WTC11 (cell line): Measurements from ENCODE around the gene TCP11L2. TPM values are rescaled to one million over a fixed set of nuclear protein-coding genes. Genes with fewer than 3 reads are reported as not detected.

Experiments
- ATAC-seq: fragments of 200-7000 bp; cut with Tn5 transposase; 2 replicates; pipeline ENCODE4 v1.10.0; 2021; ENCODE audit warnings: mild to moderate bottlenecking, moderate library complexity
- CTCF ChIA-PET: fragments of 300-600 bp; sonication (Branson Sonifier 250); formaldehyde crosslinking; loops from one replicate; lab custom pipeline; 2021; ENCODE audit warnings: antibody characterized with exemption; lab: Charles Lee
- POLR2A ChIA-PET: fragments of 350-600 bp; sonication (Branson Sonifier 250); formaldehyde crosslinking; loops from one replicate; lab custom pipeline; 2021; ENCODE audit warnings: antibody characterized with exemption; lab: Charles Lee
- DNase-seq: peaks from one replicate; pipeline ENCODE4 v3.0.0; 2021; ENCODE audit warnings: low spot score
- H3K27ac Mint-ChIP-seq: 2 replicates; pipeline ENCODE4 v1.8.0; 2021; ENCODE audit warnings: mixed read lengths
- H3K27me3 Mint-ChIP-seq: 2 replicates; pipeline ENCODE4 v1.8.0; 2021; ENCODE audit warnings: low read depth, mild to moderate bottlenecking, moderate library complexity, mixed read lengths
- H3K36me3 Mint-ChIP-seq: 2 replicates; pipeline ENCODE4 v1.8.0; 2021; ENCODE audit warnings: mixed read lengths
- H3K4me1 Mint-ChIP-seq: 2 replicates; pipeline ENCODE4 v1.8.0; 2022; ENCODE audit warnings: mixed read lengths
- H3K4me3 Mint-ChIP-seq: 2 replicates; pipeline ENCODE4 v1.8.0; 2021; ENCODE audit warnings: mild to moderate bottlenecking, moderate library complexity, mixed read lengths
- H3K9me3 Mint-ChIP-seq: 2 replicates; pipeline ENCODE4 v1.8.0; 2021; ENCODE audit warnings: mixed read lengths
- ARID4B ChIP-seq: sonication (generic); formaldehyde crosslinking; IDR thresholded peaks from 2 replicates; pipeline ENCODE4 v1.8.0; 2023; ENCODE audit warnings: missing genetic modification reagents, mild to moderate bottlenecking, borderline replicate concordance
- CBFB ChIP-seq: sonication (generic); formaldehyde crosslinking; IDR thresholded peaks from 2 replicates; pipeline ENCODE4 v1.8.1; 2022; ENCODE audit warnings: mild to moderate bottlenecking, low read depth, missing genetic modification reagents
- CREM ChIP-seq: sonication (generic); formaldehyde crosslinking; IDR thresholded peaks from 2 replicates; pipeline ENCODE4 v1.8.1; 2022; ENCODE audit warnings: mild to moderate bottlenecking, missing genetic modification reagents, moderate library complexity
- ETV6 ChIP-seq: sonication (generic); formaldehyde crosslinking; IDR thresholded peaks from 2 replicates; pipeline ENCODE4 v1.8.1; 2022; ENCODE audit warnings: mild to moderate bottlenecking, missing genetic modification reagents
- FOXK1 ChIP-seq: sonication (generic); formaldehyde crosslinking; IDR thresholded peaks from 2 replicates; pipeline ENCODE4 v1.8.0; 2022; ENCODE audit warnings: mild to moderate bottlenecking, moderate library complexity, missing genetic modification reagents
- FOXP1 ChIP-seq: sonication (generic); formaldehyde crosslinking; IDR thresholded peaks from 2 replicates; pipeline ENCODE4 v1.8.0; 2022; ENCODE audit warnings: missing genetic modification reagents, mild to moderate bottlenecking, moderate library complexity, borderline replicate concordance
- GABPB1 ChIP-seq: sonication (generic); formaldehyde crosslinking; IDR thresholded peaks from 2 replicates; pipeline ENCODE4 v1.8.1; 2023; ENCODE audit warnings: mild to moderate bottlenecking, missing genetic modification reagents
- GRHL2 ChIP-seq: fragments of 250-450 bp; sonication (Bioruptor Pico); IDR thresholded peaks from 2 replicates; pipeline ENCODE4 v1.8.0; 2022; ENCODE audit warnings: mild to moderate bottlenecking, moderate library complexity; ENCODE audit not compliant: insufficient replicate concordance, severe bottlenecking
- JUN ChIP-seq: sonication (generic); formaldehyde crosslinking; IDR thresholded peaks from 2 replicates; pipeline ENCODE4 v1.8.0; 2023; ENCODE audit warnings: mild to moderate bottlenecking, missing genetic modification reagents
- KAT7 ChIP-seq: sonication (generic); formaldehyde crosslinking; IDR thresholded peaks from 2 replicates; pipeline ENCODE4 v1.8.1; 2023; ENCODE audit warnings: missing genetic modification reagents, mild to moderate bottlenecking, borderline replicate concordance
- MYBL2 ChIP-seq: sonication (generic); formaldehyde crosslinking; IDR thresholded peaks from 2 replicates; pipeline ENCODE4 v1.8.1; 2023; ENCODE audit warnings: mild to moderate bottlenecking, moderate library complexity, missing genetic modification reagents
- NFYB ChIP-seq: sonication (generic); formaldehyde crosslinking; conservative IDR thresholded peaks from 2 replicates; pipeline ENCODE4 v1.8.0; 2022; ENCODE audit warnings: low read depth, missing genetic modification reagents
- NR1H2 ChIP-seq: sonication (generic); formaldehyde crosslinking; IDR thresholded peaks from 2 replicates; pipeline ENCODE4 v1.9.0; 2021; ENCODE audit warnings: mild to moderate bottlenecking, moderate library complexity, missing genetic modification reagents
- NR2C2 ChIP-seq: sonication (generic); formaldehyde crosslinking; IDR thresholded peaks from 2 replicates; pipeline ENCODE4 v1.8.0; 2022; ENCODE audit warnings: mild to moderate bottlenecking, missing genetic modification reagents
- PRRX2 ChIP-seq: fragments of 250-450 bp; sonication (Bioruptor Pico); IDR thresholded peaks from 2 replicates; pipeline ENCODE4 v1.8.0; 2021; ENCODE audit warnings: mild to moderate bottlenecking
- SOX15 ChIP-seq: fragments of 250-450 bp; sonication (Bioruptor Pico); IDR thresholded peaks from 2 replicates; pipeline ENCODE4 v1.9.0; 2021; ENCODE audit warnings: mild to moderate bottlenecking
- SP1 ChIP-seq: sonication (generic); formaldehyde crosslinking; conservative IDR thresholded peaks from 2 replicates; pipeline ENCODE4 v1.8.1; 2022; ENCODE audit warnings: missing genetic modification reagents
- TEAD1 ChIP-seq: sonication (generic); formaldehyde crosslinking; IDR thresholded peaks from 2 replicates; pipeline ENCODE4 v1.8.0; 2022; ENCODE audit warnings: mild to moderate bottlenecking, missing genetic modification reagents
- TP53 ChIP-seq: sonication (generic); formaldehyde crosslinking; IDR thresholded peaks from 2 replicates; pipeline ENCODE4 v1.8.1; 2023; ENCODE audit warnings: mild to moderate bottlenecking, missing genetic modification reagents
- ZBTB21 ChIP-seq: sonication (generic); formaldehyde crosslinking; IDR thresholded peaks from 2 replicates; pipeline ENCODE4 v1.8.1; 2023; ENCODE audit warnings: mild to moderate bottlenecking, missing genetic modification reagents, borderline replicate concordance
- ZNF121 ChIP-seq: sonication (generic); formaldehyde crosslinking; IDR thresholded peaks from 2 replicates; pipeline ENCODE4 v1.8.0; 2023; ENCODE audit warnings: missing genetic modification reagents
- ZNF138 ChIP-seq: sonication (generic); formaldehyde crosslinking; conservative IDR thresholded peaks from 2 replicates; pipeline ENCODE4 v1.8.1; 2022; ENCODE audit warnings: mild to moderate bottlenecking, moderate library complexity, missing genetic modification reagents
- ZNF232 ChIP-seq: sonication (generic); formaldehyde crosslinking; IDR thresholded peaks from 2 replicates; pipeline ENCODE4 v1.8.0; 2022; ENCODE audit warnings: mild to moderate bottlenecking, missing genetic modification reagents
- total RNA-seq: library from RNA; stranded (reverse); gene quantifications from 3 replicates; pipeline ENCODE4 v1.2.3, GENCODE V29; 2021
- TF ChIP-seq, protein P1 (sequence below): sonication (generic); formaldehyde crosslinking; IDR thresholded peaks from 2 replicates; pipeline ENCODE4 v1.8.1; 2023; ENCODE audit warnings: mild to moderate bottlenecking, moderate library complexity, missing genetic modification reagents

TCP11L2 gene
- total RNA-seq, 1 experiment from 2014 or later: 12.3 TPM

GRCh38 chr12:106274012-106274411, 28.5 kb upstream of the TCP11L2 start:
- TF ChIP-seq ZBTB21: no peak
- no peak for TF ChIP-seq PRRX2 (CRISPR knock-in tag)
- no peak for TF ChIP-seq TP53 (CRISPR knock-in tag)
- TF ChIP-seq MYBL2 (CRISPR knock-in tag): no peak
- TF ChIP-seq FOXK1 (CRISPR knock-in tag): no peak
- TF ChIP-seq, protein P1, sequence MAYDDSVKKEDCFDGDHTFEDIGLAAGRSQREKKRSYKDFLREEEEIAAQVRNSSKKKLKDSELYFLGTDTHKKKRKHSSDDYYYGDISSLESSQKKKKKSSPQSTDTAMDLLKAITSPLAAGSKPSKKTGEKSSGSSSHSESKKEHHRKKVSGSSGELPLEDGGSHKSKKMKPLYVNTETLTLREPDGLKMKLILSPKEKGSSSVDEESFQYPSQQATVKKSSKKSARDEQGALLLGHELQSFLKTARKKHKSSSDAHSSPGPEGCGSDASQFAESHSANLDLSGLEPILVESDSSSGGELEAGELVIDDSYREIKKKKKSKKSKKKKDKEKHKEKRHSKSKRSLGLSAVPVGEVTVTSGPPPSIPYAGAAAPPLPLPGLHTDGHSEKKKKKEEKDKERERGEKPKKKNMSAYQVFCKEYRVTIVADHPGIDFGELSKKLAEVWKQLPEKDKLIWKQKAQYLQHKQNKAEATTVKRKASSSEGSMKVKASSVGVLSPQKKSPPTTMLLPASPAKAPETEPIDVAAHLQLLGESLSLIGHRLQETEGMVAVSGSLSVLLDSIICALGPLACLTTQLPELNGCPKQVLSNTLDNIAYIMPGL (CRISPR knock-in tag): no peak
- TF ChIP-seq NFYB (CRISPR knock-in tag): no peak
- no peak for TF ChIP-seq ZNF232 (CRISPR knock-in tag)
- TF ChIP-seq ZNF138: no peak
- no peak for TF ChIP-seq SOX15 (CRISPR knock-in tag)
- TF ChIP-seq, all 79 proteins: peak for 0
- H3K4me3 Mint-ChIP-seq: no peak overlapping the region

DNA sequence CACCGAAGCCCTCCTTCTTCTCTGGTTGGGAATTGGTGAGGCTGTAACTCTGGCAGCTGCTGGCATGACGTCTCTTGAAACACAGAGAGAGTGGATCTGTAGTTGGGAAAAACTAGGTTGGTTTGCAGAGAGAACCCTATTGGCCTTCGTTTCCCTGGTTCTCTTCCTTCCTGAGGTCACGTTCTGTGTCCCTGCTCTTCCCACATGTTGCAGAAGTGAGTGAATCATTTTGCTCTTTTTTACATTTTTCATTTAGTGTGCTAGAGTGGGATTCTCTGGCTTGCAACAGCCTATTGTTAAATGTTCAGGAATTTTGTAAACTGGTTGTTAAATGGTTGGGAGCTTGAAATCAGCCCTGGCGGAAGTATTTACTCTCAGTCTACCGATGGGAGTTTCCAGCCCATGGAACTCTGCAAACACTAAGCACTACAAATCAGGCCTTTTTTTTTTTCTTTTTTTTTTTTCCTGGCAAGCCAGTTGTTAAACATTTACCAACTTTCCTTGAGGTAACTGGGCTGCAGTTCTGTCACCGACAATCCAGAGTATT, 27.9 kb upstream of the TCP11L2 start:
- H3K27ac Mint-ChIP-seq: no peak overlapping the region
- no peak for ATAC-seq
- CTCF ChIA-PET: interaction anchor here (1.0 to 1.2 kb wide), 2 partner anchors 48 to 51 kb away, joined by 4 read pairs; no protein-coding TSS in a partner anchor
- no peaks in the 10 kb centered on the region for H3K9me3 Mint-ChIP-seq
- H3K36me3 Mint-ChIP-seq: no peaks in the 10 kb centered on the region
- peaks cover 3% of the 10 kb centered on the region; the same call in 1 of the 2 replicates for H3K4me1 Mint-ChIP-seq
- H3K27me3 Mint-ChIP-seq: peaks cover 4% of the 10 kb centered on the region; the same call in 1 of the 2 replicates
- no peak overlapping the region for H3K4me3 Mint-ChIP-seq
- POLR2A ChIA-PET: no interaction called here
- DNase-seq: no peak
- no peak for TF ChIP-seq CREM (CRISPR knock-in tag)
- TF ChIP-seq GRHL2 (CRISPR knock-in tag): no peak
- TF ChIP-seq NR2C2 (CRISPR knock-in tag): no peak
- TF ChIP-seq CBFB (CRISPR knock-in tag): no peak
- TF ChIP-seq KAT7: no peak
- TF ChIP-seq ARID4B (CRISPR knock-in tag): no peak
- TF ChIP-seq FOXP1 (CRISPR knock-in tag): no peak

More at GRCh38 chr12:106274012-106274411, 28.5 kb upstream of the TCP11L2 start:
- Mint-ChIP-seq H3K9me3 (no peaks in the 10 kb centered on the region), H3K27ac (no peak overlapping the region), H3K27me3 (peaks cover 4% of the 10 kb centered on the region; the same call in 1 of the 2 replicates), H3K4me1 (peaks cover 3% of the 10 kb centered on the region; the same call in 1 of the 2 replicates), H3K36me3 (no peaks in the 10 kb centered on the region)
- no peak for DNase-seq
- CTCF ChIA-PET: interaction anchor here (2.6 kb wide), 1 partner anchor 8 kb away, joined by 9 read pairs; no protein-coding TSS in a partner anchor
- no peak for ATAC-seq
- POLR2A ChIA-PET: no interaction called here

- H3K27me3 Mint-ChIP-seq: peaks cover 4% of the 10 kb centered on the region; the same call in 1 of the 2 replicates
- peaks cover 3% of the 10 kb centered on the region; the same call in 1 of the 2 replicates for H3K4me1 Mint-ChIP-seq
- no peak overlapping the region for H3K4me3 Mint-ChIP-seq
- no peak overlapping the region for H3K27ac Mint-ChIP-seq
- H3K9me3 Mint-ChIP-seq: no peaks in the 10 kb centered on the region
- DNase-seq: no peak
- no peak for ATAC-seq
- ChIA-PET POLR2A (no interaction called here), CTCF (interaction anchor here (1.0 to 1.2 kb wide), 2 partner anchors 48 to 52 kb away, joined by 4 read pairs; no protein-coding TSS in a partner anchor)
- no peaks in the 10 kb centered on the region for H3K36me3 Mint-ChIP-seq
- TF ChIP-seq SP1 (CRISPR knock-in tag) (no peak), TEAD1 (no peak), MYBL2 (CRISPR knock-in tag) (no peak), JUN (CRISPR knock-in tag) (no peak), ZNF121 (CRISPR knock-in tag) (no peak), GABPB1 (CRISPR knock-in tag) (no peak), NR1H2 (CRISPR knock-in tag) (no peak), ETV6 (CRISPR knock-in tag) (no peak)
These were observed 27.1 kb upstream of the TCP11L2 start for GRCh38 chr12:106275458-106275857.
